Measurements from ENCODE around the gene PTPN14. TPM values are rescaled to one million over a fixed set of nuclear protein-coding genes. Genes with fewer than 3 reads are reported as not detected.

The PTPN14 gene
- total RNA-seq, result 23.6 and 33.4 TPM in 2 replicates

DNA sequence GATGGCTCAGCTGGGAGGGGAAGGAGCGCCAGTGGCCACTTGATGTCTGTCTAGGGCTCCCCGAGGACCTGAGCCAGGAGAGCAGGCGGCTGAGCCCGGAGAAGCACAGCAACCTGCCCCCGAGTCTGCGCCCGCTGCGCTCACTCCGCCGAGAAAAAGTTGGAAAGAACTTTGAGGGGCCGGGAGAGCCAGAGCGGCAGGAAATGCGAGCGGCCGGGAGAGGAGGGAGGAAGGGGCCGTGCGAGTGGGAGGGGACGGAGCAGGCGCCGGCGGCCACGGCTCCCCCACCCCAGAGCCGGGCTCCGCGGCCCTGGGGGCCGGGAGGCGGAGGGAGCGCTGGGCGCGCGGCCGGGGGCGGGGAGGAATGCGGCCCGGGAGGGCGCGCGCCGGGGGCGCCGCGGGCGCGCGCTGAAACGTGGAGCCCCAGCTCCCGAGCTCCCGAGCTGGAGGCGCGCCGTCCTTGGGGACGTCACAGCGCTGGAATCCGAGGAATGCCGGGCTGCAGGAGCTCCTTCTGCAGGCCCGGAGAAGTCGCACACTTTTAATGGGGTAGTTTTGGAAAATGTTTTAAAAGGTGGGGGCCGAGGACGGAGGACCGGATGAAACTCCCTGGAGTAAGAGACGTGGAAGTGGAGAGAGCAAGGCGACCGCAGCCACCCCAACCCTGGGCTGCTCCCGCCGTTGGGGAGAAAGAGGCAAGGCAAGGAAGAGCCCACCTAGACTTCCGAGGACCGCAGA, at the start of gene PTPN14:
TSS of gene PTPN14 (minus strand) at position 167 of the 738 bp plus-strand sequence. CDS start 86,799 bp downstream, outside the sequence.

Other genes with a start within 250 kb of the PTPN14 start
- gene CENPF, start 51.6 kb upstream of the PTPN14 start, total RNA-seq, result 35.3 and 43.2 TPM in 2 replicates

All from aortic smooth muscle cell (primary cell).